Upper lobe of right lung (tissue), 1 donor: ENCODE results near the gene CA6. TPM values are rescaled to one million over a fixed set of nuclear protein-coding genes. Genes with fewer than 3 reads are reported as not detected.

Experiments
- ATAC-seq: fragments of 200-7000 bp; cut with Tn5 transposase; one replicate; pipeline ENCODE4 v1.9.1; 2020; ENCODE audit warnings: mild to moderate bottlenecking, moderate library complexity
- DNase-seq: peaks from one replicate; pipeline ENCODE4 v3.0.0-alpha.2; 2020
- H3K27ac ChIP-seq: fragments of 200-600 bp; one replicate; pipeline ENCODE4 v1.8.0; 2022
- H3K27me3 ChIP-seq: fragments of 200-600 bp; one replicate; pipeline ENCODE4 v1.8.0; 2022; ENCODE audit warnings: mild to moderate bottlenecking
- H3K36me3 ChIP-seq: fragments of 200-600 bp; one replicate; pipeline ENCODE4 v1.8.0; 2022
- H3K4me1 ChIP-seq: fragments of 200-600 bp; one replicate; pipeline ENCODE4 v1.8.0; 2022
- H3K4me3 ChIP-seq: fragments of 200-600 bp; one replicate; pipeline ENCODE4 v1.8.0; 2022; ENCODE audit warnings: mild to moderate bottlenecking
- H3K9me3 ChIP-seq: fragments of 200-600 bp; one replicate; pipeline ENCODE4 v1.8.0; 2022
- intact Hi-C: fragments of 100-400 bp; cut with DNase I; formaldehyde crosslinking; loops from one replicate; pipeline ENCODE4 v1.11.0; 2022
- total RNA-seq: library from RNA; stranded (reverse); fragmentation: NEBNext Ultra II Directional; extraction: Animal tissue kit (Norgen Biotek cat#: 25700); gene quantifications from one replicate; pipeline ENCODE4 v1.2.1, GENCODE V29; 2021
- TF ChIP-seq, protein P1 (sequence below): fragments of 200-600 bp; IDR thresholded peaks from one replicate; pipeline ENCODE4 v1.8.0; 2022; ENCODE audit warnings: antibody characterized with exemption
- donor health status: DM: no; HTN: yes; CAD: no; lungs with severe emphysema.

Gene CA6
- total RNA-seq, 1 donor from 2014 or later, result not detected

DNA sequence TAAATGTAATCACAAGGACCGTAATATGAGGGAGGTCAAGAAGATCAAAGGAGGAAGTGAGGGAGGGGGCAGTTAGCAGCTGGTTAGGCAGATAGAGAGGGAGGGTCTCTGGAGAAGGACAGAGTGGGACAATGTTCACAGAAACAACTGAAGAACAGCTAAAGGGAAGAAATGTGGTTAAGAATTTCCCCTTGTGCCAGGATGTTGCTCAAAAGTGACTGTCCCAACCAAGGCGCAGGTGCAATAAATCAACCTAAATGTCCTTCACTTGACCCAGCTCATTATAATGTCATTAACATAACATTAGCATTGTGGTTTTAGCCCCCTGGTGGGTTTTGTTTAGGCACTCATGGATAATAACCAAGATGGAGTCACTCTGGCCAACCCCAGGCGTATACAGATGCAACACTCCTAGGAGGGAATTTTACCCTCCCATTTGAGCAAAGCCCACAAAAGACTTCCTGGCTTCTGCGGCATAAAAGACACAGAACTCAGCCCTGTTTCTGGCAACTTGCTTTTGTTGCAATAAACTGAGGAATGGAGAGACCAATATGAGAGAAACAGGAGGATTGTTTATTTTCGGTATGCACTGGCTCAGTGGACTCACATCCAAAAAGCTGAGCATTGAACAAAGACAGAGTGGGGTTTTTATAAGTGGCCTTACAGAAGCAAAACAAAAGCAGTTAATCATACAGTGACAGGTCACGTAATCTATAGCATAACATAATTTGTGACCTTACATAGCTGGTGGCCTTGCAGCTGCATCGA lies 7.3 kb upstream of the CA6 start:
- Histone ChIP-seq H3K27me3 (no peaks in the 10 kb centered on the region), H3K36me3 (no peaks in the 10 kb centered on the region), H3K27ac (no peak overlapping the region), H3K9me3 (no peaks in the 10 kb centered on the region), H3K4me1 (no peaks in the 10 kb centered on the region), H3K4me3 (no peak overlapping the region)
- ATAC-seq (no peak), DNase-seq (no peak)
- intact Hi-C loops, result no loop called here
- TF ChIP-seq, protein P1, sequence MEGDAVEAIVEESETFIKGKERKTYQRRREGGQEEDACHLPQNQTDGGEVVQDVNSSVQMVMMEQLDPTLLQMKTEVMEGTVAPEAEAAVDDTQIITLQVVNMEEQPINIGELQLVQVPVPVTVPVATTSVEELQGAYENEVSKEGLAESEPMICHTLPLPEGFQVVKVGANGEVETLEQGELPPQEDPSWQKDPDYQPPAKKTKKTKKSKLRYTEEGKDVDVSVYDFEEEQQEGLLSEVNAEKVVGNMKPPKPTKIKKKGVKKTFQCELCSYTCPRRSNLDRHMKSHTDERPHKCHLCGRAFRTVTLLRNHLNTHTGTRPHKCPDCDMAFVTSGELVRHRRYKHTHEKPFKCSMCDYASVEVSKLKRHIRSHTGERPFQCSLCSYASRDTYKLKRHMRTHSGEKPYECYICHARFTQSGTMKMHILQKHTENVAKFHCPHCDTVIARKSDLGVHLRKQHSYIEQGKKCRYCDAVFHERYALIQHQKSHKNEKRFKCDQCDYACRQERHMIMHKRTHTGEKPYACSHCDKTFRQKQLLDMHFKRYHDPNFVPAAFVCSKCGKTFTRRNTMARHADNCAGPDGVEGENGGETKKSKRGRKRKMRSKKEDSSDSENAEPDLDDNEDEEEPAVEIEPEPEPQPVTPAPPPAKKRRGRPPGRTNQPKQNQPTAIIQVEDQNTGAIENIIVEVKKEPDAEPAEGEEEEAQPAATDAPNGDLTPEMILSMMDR, result no peak

DNA sequence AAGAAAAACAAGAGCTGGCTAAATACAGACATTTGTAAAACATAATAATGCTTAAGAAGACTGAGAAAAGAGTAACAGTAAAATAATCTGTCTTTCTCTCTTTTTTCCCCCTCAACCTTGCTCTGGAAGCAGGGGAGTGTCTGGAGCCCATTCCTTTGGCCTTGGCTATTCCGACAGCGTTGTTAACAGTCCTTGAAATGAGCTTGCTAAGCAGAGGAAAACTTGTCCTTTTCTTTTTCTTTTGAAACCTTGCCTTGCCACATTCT lies 6.7 kb upstream of the CA6 start:
- DNase-seq, result no peak
- TF ChIP-seq, protein P1, result no peak
- intact Hi-C loops, result no loop called here
- no peak overlapping the region for H3K4me3 ChIP-seq
- H3K4me1 ChIP-seq, result no peaks in the 10 kb centered on the region
- no peaks in the 10 kb centered on the region for H3K36me3 ChIP-seq
- no peaks in the 10 kb centered on the region for H3K9me3 ChIP-seq
- no peak overlapping the region for H3K27ac ChIP-seq
- H3K27me3 ChIP-seq, result no peaks in the 10 kb centered on the region
- ATAC-seq, result no peak

DNA sequence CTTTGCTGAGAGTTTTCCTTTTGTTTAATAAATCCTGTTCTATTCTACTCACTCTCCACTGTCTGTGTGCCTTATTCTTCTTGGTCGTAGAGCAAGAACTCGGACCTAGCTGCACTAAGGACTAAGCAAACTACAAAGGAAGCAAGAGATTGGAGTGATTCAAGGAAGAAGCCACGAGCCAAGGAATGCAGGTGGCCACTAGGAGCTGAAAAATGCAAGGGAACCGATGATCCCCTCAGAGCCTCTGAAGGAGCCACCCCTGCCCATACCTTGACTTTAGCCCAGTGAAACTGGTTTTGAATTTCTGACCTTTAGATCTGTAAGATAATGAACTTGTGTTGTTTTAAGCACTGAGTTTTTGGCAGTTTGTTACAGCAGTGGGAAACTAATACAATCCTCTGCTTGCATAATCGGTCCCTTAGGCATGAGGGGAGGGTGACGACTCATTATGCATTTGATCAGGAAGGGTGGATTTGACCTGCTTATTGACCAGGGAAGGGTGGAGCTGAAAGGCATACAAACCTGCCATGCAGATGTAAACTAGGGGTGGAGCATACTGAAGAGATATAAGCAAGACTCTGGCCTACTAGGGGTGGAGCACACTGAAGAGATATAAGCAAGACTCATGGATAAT lies 6.2 kb upstream of the CA6 start:
- TF ChIP-seq, protein P1, result no peak
- Histone ChIP-seq H3K9me3 (no peaks in the 10 kb centered on the region), H3K27ac (no peak overlapping the region), H3K36me3 (no peaks in the 10 kb centered on the region), H3K27me3 (no peaks in the 10 kb centered on the region), H3K4me3 (no peak overlapping the region), H3K4me1 (no peaks in the 10 kb centered on the region)
- ATAC-seq (no peak), DNase-seq (no peak)
- intact Hi-C loops, result no loop called here

DNA sequence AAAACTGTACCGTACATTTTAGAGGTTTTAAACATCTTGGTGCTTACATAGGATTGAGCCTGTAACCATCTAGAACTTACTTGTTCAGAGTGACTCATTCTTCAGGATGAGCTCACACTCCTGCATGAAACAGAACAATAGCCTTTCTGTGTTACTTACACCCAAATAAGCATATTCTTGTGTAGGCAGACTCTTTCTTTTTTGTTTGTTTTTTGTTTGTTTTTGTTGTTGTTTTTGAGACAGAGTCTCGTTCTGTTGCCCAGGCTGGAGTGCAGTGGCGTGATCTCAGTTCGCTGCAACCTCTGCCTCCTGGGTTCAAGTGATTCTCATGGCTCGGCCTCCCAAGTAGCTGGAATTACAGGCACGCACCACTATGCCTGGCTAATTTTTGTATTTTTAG lies 3.8 kb upstream of the CA6 start:
- Histone ChIP-seq H3K27ac (no peak overlapping the region), H3K4me3 (no peak overlapping the region), H3K9me3 (no peaks in the 10 kb centered on the region), H3K27me3 (no peaks in the 10 kb centered on the region), H3K36me3 (no peaks in the 10 kb centered on the region), H3K4me1 (no peaks in the 10 kb centered on the region)
- no peak for ATAC-seq
- DNase-seq, result no peak
- TF ChIP-seq, protein P1, result no peak
- intact Hi-C loops, result no loop called here

DNA sequence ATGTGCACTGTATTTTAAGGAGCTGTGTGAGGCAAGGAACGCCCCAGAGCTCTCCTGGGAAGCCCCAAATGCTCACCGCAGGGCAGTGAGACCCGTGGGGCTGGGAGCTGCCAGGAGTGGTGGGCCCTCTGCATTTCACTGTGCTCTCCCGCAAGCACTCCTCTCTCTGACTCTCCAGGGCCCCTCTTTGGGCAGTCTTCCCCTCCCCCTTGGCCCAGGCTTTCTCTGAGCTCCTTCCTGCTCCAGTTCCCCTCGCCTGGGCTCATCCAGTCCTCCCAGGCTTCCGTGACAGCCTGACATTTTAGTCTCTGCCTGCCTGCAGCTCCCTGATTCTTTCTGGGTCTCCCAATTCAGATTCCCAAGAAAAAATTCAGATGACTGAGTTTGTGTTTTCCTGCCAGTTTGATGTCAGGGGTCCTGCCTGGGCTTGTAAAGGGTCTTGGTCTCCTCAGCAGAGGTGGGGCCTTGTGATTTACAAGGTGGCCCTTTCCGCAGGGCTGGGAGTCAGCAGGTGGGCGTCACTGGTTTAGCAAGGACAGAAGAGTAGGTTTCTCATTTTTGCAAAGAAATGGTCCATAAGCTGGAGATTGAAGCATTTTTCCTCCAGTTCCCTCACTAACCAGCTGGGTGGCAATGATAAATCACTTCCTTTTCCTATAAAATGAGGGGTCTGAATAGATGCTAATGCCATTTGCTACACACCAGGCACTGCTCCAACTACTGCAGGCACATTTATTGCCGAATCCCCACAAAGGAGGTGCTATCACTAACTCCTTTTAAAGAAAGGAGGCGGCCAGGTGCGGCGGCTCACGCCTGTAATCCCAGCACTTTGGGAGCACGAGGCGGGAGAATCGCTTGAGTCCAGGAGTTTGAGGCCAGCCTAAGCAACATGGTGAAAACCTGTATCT lies 1.9 kb upstream of the CA6 start:
- TF ChIP-seq, protein P1, result no peak
- Histone ChIP-seq H3K27me3 (no peaks in the 10 kb centered on the region), H3K4me3 (no peak overlapping the region), H3K4me1 (no peaks in the 10 kb centered on the region), H3K36me3 (no peaks in the 10 kb centered on the region), H3K9me3 (no peaks in the 10 kb centered on the region), H3K27ac (no peak overlapping the region)
- ATAC-seq (no peak), DNase-seq (no peak)
- intact Hi-C loops, result no loop called here
